Stimulated activated CD8-positive, alpha-beta memory T cell treated with anti-CD3 and anti-CD28 coated beads, Interleukin-12 subunit alpha, Interleukin-12 subunit beta, amount 100 ng/mL, for 24 hours (primary cell): Measurements from ENCODE around the gene CA9.
"Not testable (repeated sequence)": the region's sequence is repeated elsewhere in the genome, so short reads cannot be mapped to it uniquely, and the experiment has no call there.

Experiments
- DNase-seq: peaks from one replicate; pipeline ENCODE4 v3.0.0-alpha.2; 2020; ENCODE audit errors: extremely low read depth

CA9 gene

DNA sequence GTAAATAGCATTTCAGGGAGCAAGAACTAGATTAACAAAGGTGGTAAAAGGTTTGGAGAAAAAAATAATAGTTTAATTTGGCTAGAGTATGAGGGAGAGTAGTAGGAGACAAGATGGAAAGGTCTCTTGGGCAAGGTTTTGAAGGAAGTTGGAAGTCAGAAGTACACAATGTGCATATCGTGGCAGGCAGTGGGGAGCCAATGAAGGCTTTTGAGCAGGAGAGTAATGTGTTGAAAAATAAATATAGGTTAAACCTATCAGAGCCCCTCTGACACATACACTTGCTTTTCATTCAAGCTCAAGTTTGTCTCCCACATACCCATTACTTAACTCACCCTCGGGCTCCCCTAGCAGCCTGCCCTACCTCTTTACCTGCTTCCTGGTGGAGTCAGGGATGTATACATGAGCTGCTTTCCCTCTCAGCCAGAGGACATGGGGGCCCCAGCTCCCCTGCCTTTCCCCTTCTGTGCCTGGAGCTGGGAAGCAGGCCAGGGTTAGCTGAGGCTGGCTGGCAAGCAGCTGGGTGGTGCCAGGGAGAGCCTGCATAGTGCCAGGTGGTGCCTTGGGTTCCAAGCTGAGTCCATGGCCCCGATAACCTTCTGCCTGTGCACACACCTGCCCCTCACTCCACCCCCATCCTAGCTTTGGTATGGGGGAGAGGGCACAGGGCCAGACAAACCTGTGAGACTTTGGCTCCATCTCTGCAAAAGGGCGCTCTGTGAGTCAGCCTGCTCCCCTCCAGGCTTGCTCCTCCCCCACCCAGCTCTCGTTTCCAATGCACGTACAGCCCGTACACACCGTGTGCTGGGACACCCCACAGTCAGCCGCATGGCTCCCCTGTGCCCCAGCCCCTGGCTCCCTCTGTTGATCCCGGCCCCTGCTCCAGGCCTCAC is at the start of gene CA9:
Gene CA9, plus strand, starts transcription at position 797 of the 893 bp plus-strand sequence. Its CDS starts 32 bp downstream, at position 829.
- DNase-seq, result no peak

DNA sequence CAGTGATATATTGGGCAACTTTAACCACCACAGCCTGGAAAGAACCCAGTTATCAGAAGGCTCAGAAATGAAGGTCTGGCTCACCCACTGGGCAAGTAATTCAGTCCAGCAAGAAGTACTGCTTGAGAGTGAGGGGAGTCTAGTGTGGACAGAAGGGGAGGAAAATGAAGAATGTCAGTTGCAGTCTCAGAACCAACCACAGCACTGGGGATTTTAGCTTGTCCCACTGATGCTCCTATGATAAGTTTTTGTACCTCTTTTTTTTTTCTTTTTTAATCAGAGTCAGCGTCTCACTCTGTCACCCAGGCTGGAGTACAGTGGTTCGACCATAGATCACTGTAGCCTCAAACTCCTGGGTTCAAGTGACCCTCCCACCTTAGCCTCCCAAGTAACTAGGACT is 46.2 kb upstream of the CA9 start:
- no peak for DNase-seq

DNA sequence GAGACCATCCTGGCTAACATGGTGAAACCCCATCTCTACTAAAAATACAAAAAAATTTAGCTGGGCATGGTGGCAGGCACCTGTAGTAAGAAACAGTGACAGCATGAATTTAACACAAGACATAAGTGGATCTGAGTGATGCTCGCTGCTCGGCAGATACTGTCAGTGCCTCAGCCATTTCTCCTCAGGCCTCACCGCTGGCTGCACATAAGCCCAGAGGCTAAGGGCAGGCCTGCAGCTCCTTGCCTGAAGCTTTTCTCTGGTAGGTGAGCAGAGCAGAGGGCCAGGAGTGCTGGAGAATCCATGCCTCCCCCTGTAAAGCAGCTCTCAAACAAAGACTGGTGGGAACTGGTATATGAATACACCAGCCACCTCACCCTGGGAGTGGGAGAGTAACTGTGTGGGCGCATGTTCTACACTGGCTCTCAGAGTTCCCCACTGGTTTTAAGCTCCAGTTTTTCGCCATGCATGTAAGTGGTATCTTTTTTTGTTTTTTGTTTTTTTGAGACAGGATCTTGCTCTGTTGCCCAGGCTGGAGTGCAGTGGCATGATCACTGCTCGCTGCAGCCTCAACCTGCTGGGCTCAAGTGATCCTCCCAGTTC is 45.2 kb upstream of the CA9 start:
- DNase-seq, result no peak

DNA sequence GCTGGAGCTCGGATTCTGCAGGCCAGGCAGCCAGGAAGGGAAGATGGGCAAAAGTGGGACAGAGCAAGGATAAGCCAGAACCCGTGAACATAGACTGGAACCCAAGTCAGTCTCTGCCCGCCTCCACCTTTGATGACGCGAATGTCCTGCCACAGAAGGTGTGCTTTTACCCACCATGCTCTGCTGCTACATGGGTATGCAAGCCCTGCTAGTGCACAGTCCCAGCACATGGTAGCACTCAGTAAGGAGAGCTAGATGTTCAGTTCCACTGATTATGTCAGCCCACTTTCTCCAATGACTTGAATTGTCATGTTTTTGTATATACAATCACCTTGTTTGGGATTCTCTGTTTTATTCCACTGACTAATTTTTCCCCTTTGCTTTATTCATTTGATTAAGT is 44.1 kb upstream of the CA9 start:
- no peak for DNase-seq

DNA sequence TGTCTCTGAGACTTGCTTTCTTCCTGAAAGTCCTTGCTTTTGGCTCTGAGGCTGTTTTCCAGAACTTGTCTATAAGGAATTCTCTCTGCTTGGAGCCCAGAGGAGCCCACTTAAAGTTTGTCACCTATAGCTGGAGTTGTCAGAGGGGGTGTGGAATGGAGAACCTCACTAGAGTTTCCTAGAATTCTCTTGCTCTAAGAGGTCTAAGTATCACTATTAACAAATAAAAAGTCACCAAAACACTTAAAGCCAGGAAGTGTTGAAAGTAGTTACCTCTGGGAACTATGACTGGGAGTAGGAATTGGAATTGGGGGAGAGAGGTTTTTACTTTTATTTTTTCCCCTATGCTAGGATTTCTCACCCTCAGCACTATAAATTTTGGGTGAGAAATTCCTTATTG is 38.0 kb upstream of the CA9 start:
- no peak for DNase-seq

DNA sequence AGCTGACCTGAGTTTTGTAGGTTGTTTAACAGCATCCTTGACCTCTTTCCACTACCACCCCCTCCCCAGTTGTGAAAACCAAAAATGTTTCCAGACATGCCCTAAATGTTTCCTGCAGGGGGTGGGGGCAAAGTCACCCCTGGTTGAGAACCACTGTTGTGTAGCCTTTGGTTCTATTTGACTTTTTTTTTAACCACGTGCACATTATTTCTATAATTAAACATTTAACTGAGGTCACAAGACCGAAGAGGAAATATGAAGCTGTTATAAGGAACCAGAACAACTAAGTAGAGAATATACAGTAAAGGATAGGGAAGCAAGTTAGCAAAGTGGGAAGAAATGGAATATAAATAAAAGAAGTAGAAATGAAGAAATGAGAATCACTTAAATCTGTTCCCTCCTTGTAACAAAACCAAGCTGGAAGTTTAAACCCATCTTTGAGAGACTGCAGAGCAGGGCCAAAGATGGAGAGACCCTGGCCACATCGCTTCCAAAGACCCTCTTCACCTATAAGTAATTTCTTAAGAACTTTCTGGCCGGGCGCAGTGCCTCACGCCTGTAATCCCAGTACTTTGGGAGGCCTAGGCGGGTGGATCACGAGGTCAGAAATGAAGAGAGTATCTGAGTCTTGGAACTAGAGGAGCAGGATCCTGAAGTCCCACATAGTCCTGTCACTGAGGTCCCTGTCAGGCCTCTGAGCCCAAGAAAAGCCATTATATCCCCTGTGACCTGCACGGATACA is 37.4 kb upstream of the CA9 start:
- no peak for DNase-seq

DNA sequence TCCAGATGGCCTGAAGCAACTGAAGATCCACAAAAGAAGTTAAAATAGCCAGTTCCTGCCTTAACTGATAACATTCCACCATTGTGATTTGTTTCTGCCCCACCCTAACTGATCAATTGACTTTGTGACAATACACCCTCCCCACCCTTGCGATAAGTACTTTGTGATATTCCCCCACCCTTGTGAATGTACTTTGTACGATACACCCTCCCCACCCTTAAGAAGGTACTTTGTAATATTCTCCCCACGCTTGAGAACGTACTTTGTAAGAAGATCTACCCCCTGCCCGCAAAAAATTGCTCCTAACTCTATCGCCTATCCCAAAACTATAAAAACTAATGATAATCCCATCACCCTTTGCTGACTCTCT is 36.9 kb upstream of the CA9 start:
- not testable (repeated sequence) for DNase-seq

DNA sequence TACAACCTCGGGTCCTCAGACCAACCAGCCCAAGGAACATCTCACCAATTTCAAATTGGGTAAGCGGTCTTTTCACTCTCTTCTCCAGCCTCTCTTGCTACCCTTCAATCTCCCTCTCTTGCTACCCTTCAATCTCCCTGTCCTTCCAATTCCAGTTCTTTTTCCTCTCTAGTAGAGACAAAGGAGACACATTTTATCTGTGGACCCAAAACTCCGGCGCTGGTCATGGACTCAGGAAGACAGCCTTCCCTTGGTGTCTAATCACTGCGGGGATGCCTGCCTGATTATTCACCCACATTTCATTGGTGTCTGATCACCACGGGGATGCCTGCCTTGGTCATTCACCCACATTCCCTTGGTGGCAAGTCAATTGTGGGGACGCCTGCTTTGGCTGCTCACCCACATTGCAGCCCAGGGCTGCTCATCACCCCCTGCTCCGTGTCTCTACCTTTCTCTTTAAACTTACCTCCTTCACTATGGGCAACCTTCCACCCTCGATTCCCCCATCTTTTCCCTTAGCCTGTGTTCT is 36.2 kb upstream of the CA9 start:
- not testable (repeated sequence) for DNase-seq

DNA sequence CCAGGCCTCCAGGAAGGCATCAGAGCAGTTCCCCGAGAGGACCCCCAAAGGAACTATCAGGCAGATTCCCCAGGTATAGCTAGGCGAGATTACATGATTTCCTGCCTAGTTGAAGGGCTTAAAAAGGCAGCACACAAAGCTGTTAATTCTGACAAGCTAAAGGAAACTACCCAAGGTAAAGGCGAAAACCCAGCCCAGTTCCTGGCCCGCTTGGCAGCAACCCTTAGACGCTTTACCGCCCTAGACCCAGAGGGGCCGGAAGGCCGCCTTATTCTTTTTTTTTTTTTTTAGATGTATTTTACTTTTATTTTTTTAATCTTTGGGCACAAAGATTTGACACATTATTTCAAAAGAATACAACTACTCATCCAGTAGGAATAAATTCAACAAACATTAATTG is 35.0 kb upstream of the CA9 start:
- DNase-seq, result not testable (repeated sequence)

DNA sequence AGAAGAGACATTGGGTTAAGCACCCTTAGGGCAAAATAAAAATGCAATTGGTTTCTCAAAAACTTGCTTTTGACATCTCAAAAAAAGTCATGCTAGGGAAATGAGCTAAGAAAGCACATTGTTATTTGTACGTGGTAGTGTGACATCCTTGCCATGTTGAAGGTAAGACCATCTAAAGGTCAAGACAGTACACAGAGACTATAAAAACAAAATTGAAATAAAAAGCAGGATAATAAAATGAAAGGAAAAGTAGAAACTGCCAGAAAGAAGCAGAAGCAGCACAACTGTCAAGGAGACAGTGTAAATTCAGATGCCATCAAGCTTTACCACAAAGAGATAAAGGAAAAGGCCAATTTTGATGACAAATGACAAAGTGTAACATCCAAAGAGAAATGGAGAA is 34.5 kb upstream of the CA9 start:
- DNase-seq, result not testable (repeated sequence)

DNA sequence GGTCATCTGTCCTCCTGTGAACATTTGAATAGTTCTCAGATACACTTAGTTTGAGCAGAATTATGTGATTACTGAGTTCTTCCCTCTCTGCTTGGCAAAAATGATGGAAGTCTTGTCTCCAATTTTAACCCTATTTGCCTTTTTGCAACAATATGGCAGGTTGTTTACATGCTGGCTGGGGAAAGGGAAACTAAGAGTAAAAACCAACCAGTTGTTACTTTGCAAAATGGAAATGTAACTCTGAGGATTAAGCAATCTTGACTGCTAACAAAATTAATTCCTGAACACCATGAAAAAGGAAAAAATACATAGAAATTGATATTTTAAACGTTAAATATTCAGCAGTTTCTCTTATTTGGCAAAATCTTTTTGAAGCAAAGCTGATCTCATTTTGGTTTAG is 34.1 kb upstream of the CA9 start:
- no peak for DNase-seq

DNA sequence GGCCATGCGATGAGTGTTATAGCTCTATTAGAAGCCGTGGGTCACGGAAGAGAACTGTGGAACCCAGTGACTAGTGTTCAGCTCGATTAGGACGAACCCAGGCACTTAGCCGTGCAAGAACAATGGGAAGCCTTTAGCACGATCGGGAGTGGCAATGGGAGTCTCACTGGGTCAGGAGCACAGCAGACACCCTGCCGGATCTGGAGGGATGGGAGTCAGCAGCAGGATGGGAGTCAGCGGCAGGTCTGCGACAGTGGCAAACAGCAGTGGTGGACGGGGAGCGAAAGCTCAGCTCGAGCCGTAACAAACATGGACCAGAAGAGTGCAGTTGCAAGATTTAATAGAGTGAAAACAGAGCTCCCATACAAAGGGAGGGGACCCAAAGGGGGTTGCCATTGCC is 33.3 kb upstream of the CA9 start:
- not testable (repeated sequence) for DNase-seq

DNA sequence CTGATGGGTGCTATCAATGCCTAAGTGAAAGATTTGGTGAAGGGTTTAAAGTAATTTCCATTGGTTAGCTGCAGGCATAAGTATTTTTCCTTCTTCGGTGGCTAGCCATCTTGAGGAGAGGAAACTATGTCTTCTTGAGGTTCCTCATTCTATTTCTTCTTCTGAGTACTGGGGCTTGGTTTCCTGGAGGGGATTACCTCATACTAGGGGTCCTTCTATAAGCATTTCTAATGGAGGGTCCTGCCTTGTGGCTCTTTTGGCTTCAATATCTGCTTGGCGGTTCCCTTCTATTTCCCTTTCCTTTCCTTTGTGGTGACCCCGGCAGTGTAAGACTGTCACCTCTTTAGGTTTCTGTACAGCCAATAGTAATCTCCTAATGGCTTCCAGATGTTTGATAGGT is 32.2 kb upstream of the CA9 start:
- not testable (repeated sequence) for DNase-seq

DNA sequence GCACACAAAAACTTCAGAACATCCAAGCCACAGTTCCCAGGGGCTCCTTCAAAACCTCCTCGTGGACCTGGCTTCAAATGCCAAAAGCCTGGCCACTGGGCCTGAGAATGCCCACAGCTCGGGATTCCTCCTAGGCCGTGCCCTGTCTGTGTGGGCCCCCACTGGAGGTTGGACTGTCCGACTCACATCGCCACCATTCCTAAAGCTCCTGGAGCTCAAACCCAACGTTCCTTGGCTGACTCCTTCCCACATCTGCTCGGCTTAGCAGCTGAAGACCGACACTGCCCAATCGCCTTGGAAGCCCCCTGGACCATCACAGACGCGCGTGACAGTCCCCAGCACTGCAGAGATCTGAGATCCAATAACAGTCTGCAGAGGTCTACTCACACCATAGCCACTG is 30.7 kb upstream of the CA9 start:
- DNase-seq, result no peak

DNA sequence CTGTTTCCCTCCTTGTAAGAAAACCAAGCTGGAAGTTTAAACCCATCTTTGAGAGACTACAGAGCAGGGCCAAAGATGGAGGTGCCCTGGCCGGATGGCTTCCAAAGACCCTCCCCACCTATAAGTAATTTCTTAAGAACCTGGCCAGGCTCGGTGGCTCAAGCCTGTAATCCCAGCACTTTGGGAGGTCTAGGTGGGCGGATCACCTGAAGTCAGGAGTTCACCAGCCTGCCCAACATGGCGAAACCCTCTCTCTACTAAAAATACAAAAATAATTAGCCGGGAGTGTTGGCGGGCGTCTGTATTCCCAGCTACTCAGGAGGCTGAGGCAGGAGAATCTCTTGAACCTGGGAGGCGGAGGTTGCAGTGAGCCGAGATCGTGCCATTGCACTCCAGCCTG is 28.0 kb upstream of the CA9 start:
- DNase-seq, result not testable (repeated sequence)

DNA sequence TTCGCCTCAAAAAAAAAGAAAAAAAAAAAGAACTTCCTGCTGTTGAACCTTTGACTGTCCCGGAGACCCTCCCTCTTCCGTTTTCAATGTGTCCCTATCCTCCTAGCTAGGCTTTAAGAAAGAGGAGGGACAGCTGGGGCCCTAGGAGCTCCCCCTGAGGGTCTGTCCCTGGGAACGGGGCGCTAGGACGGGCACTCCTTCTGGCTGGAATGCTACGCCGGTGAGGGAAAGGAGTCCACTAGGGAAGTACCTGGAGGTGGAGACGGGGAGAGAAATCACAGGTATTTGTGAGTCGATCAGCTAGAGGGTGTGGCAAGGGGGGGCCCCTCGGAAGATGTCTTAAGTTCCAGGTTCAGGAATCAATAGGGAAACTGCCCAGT is 27.6 kb upstream of the CA9 start:
- no peak for DNase-seq

DNA sequence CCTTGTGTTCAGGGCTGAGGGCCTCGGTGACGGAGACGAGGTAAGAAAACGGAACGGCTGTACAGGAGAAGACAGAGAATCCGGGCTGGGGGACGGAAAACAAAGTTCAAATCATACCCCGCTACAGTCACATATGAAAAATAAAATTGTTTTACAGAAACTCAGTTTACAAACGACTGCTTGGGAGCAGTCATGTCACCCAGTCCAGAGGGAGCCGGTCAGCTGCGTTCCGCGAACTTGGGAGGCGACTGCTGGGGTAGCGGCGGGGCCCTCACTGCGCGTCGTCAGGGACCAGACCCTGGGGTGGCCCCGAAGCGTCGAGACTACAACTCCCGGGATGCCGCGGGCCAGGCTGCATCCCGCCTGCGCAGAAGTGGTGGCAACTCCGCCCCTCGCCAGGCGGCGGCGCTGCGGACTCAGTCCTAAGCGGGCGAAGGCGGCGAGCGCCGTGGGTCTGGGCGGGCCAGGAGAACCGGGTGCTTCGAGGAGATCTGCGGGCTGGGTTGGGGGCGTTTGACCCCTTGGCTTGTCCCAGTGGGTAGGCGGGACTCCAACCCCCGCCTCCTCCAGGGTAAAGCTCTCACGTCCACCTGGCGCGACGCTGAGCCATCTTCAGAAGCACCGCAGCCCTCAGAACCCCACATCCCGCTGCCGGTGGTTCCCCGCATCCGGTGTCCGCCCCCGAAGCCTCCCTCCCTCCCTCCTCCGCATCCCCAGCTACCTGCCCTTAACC is 27.0 kb upstream of the CA9 start:
- DNase-seq, result peak; percentile 73

DNA sequence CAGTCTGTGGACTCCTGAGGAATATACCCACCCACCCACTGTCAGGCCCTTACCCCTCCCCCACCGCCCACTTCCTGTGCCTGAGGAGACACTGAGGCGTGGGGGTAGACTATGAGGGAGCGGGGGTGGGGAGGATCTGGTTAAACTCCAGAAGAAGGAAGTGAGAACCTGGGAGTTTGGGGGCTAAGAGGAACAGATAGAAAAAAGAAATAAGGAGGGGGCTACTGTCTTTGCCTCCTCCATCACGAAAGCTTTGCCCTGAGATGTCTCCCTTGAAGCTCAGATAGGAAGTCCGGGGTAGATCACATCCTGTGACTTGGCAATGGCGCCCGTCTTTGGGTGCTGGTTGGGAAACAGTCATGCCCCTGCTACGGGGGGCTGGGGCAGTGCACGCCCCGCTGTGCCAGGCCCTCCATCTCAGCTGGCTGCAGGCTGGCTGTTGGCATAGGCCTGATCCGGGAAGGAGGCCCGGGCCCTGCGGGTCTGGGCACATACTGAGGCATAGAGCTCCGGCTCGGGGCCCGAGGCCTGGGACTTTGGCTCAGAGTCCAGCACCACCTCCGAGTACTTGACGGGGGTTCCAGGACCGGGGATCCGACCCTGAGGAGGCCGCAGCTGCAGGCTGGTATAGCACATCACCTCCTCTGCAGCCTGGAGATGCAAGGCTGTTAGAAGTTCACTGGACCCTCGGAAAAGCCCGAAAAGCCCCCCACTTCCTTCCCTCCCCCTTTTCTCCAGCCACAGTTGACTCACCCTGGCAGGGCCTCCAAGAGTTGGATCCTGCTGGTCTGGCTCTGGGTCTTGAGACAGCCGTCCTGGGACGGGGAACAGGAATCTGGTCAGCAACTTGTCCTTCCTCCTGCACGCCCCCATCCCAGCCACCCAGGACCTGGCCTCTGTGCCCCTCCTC is 24.0 kb upstream of the CA9 start:
- no peak for DNase-seq

DNA sequence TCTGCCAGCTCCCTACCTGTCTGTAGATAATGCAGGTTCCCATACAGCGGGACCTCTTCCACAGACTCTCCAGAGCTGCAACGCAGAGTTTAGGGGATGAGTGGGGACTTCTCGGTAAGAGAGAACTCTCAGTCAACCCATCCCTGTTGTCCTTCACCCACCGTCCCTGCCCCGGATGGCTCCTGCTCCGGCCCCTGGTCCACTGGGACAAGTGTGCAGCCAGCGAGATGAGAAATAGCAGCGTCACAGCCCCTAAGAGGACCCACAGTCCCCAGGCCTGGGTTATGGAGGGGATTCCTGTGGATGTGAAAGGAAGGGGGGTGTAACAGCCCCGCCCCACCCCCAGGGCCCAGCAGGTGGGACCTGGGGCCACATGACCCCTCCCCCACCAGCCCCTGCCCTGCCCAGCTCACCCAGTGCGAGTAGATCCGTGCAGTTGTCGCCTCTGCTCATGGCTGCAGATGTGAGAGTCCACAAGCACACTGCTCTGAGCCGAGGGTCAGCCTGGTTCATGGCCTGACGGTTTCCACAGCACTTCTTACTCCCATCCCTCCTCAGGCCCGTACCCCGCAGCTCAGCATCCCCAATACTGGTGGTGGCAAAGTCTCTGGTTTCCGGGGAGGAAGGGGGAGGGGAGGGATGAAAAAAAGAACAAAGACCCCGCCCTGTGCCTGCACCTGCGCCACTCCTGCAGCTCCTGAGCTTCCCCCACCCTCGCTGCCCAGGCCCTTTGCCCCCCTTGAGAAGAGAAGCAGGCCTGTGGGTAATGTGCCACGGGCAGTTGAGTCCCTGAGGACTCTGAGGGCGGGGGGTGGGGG is 23.2 kb upstream of the CA9 start, which contains the start of gene SIT1:
Gene SIT1, minus strand, starts transcription at position 591 of the 818 bp plus-strand sequence. Its CDS starts 78 bp downstream, at position 513.
- DNase-seq, result no peak
